Muscle of leg (tissue), 11 donors: Measurements from ENCODE around the gene NMNAT1. TPM values are rescaled to one million over a fixed set of nuclear protein-coding genes. Genes with fewer than 3 reads are reported as not detected.
"Not testable (repeated sequence)": the region's sequence is repeated elsewhere in the genome, so short reads cannot be mapped to it uniquely, and the experiment has no call there.

Experiments used
- DNase-seq: peaks from one replicate; pipeline ENCODE4 v3.0.0; 2013
- H3K27ac ChIP-seq: one replicate; pipeline ENCODE4 v1.5.1; 2013; ENCODE audit warnings: mild to moderate bottlenecking, low read length, control low read depth
- H3K27me3 ChIP-seq: one replicate; pipeline ENCODE4 v1.6.1; 2013; ENCODE audit warnings: low read length; ENCODE audit not compliant: control insufficient read depth, insufficient read depth
- H3K36me3 ChIP-seq: one replicate; pipeline ENCODE4 v1.6.1; 2013; ENCODE audit warnings: low read length; ENCODE audit not compliant: control insufficient read depth, insufficient read depth
- H3K4me1 ChIP-seq: one replicate; pipeline ENCODE4 v1.6.1; 2013; ENCODE audit warnings: low read length; ENCODE audit not compliant: control insufficient read depth, insufficient read depth
- H3K4me3 ChIP-seq: one replicate; pipeline ENCODE4 v1.5.1; 2013; ENCODE audit warnings: low read length, control low read depth
- H3K9me3 ChIP-seq: replicated peaks from 2 replicates; pipeline ENCODE4 v1.6.1; 2013; ENCODE audit warnings: low read depth, low read length; ENCODE audit not compliant: control insufficient read depth
- WGBS: methylation state at CpG from one replicate; pipeline ENCODE4 v1.1.5; 2013; ENCODE audit warnings: missing lambda C conversion rate; ENCODE audit not compliant: insufficient coverage; 5-methylcytosine and 5-hydroxymethylcytosine counted together
- polyA plus RNA-seq, 8 donors: library from polyadenylated mRNA; unstranded; fragments of 120-200 nt; gene quantifications; one replicate each; pipeline versions ENCODE4 v1.2.1 to v1.2.3, GENCODE V29; 2013; ENCODE audit warnings: inconsistent platforms in 1 of 8, low replicate concordance in 1 of 8; ENCODE audit not compliant: insufficient read length in 8 of 8, insufficient read depth in 1 of 8
- total RNA-seq: library from RNA; stranded (reverse); fragments of 120-200 nt; gene quantifications from one replicate; pipeline ENCODE4 v1.2.4, GENCODE V29; 2013

NMNAT1 gene
- total and polyA plus RNA-seq, 9 donors: 10.8 to 13.2 (median 12.4) TPM

GRCh38 chr1:10014016-10014415, 70.7 kb downstream of the NMNAT1 start:
- H3K4me1 ChIP-seq: peaks cover 3% of the 10 kb centered on the region
- WGBS: 100% methylated on average over 1 of the region's 5 CpGs
- no peak overlapping the region for H3K27ac ChIP-seq
- H3K9me3 ChIP-seq: no peaks in the 10 kb centered on the region
- H3K27me3 ChIP-seq: no peaks in the 10 kb centered on the region
- DNase-seq: no peak
- no peak overlapping the region for H3K4me3 ChIP-seq
- no peaks in the 10 kb centered on the region for H3K36me3 ChIP-seq

GRCh38 chr1:10019561-10019960, 76.3 kb downstream of the NMNAT1 start:
- H3K36me3 ChIP-seq: no peaks in the 10 kb centered on the region
- DNase-seq: no peak
- H3K27me3 ChIP-seq: no peaks in the 10 kb centered on the region
- no peak overlapping the region for H3K27ac ChIP-seq
- peaks cover 3% of the 10 kb centered on the region for H3K4me1 ChIP-seq
- no peaks in the 10 kb centered on the region for H3K9me3 ChIP-seq
- H3K4me3 ChIP-seq: no peak overlapping the region

- DNase-seq: no peak
- no CpG with 5 or more reads among the region's 3 CpGs for WGBS
- no peaks in the 10 kb centered on the region for H3K9me3 ChIP-seq
- H3K27ac ChIP-seq: no peak overlapping the region
- H3K27me3 ChIP-seq: no peaks in the 10 kb centered on the region
- H3K36me3 ChIP-seq: no peaks in the 10 kb centered on the region
- H3K4me1 ChIP-seq: peaks cover 3% of the 10 kb centered on the region
- H3K4me3 ChIP-seq: no peak overlapping the region
These were observed 76.8 kb downstream of the NMNAT1 start for GRCh38 chr1:10020086-10020485.

- WGBS: no CpG with 5 or more reads among the region's 2 CpGs
- H3K4me3 ChIP-seq, H3K27ac ChIP-seq, H3K36me3 ChIP-seq, H3K4me1 ChIP-seq, H3K9me3 ChIP-seq, H3K27me3 ChIP-seq, DNase-seq: not testable (repeated sequence)
These were observed 77.4 kb downstream of the NMNAT1 start for GRCh38 chr1:10020678-10021077.

- no CpG with 5 or more reads among the region's 4 CpGs for WGBS
- not testable (repeated sequence) for H3K27me3 ChIP-seq, DNase-seq
These were observed 78.7 kb downstream of the NMNAT1 start for GRCh38 chr1:10021992-10022391.

GRCh38 chr1:10022656-10023055, 79.4 kb downstream of the NMNAT1 start:
- Histone ChIP-seq H3K27me3 (no peaks in the 10 kb centered on the region), H3K4me3 (no peak overlapping the region), H3K9me3 (no peaks in the 10 kb centered on the region), H3K27ac (no peak overlapping the region), H3K4me1 (no peaks in the 10 kb centered on the region), H3K36me3 (no peaks in the 10 kb centered on the region)
- 100% methylated on average over 2 of the region's 7 CpGs for WGBS
- no peak for DNase-seq

More at GRCh38 chr1:10021992-10022391, 78.7 kb downstream of the NMNAT1 start:
- H3K4me1 ChIP-seq, H3K4me3 ChIP-seq, H3K36me3 ChIP-seq, H3K27ac ChIP-seq, H3K9me3 ChIP-seq: not testable (repeated sequence)

GRCh38 chr1:10025354-10025753, 82.1 kb downstream of the NMNAT1 start:
- H3K27ac ChIP-seq: no peak overlapping the region
- no peaks in the 10 kb centered on the region for H3K27me3 ChIP-seq
- H3K36me3 ChIP-seq: no peaks in the 10 kb centered on the region
- H3K9me3 ChIP-seq: no peaks in the 10 kb centered on the region
- no peaks in the 10 kb centered on the region for H3K4me1 ChIP-seq
- H3K4me3 ChIP-seq: no peak overlapping the region
- no CpG with 5 or more reads among the region's 2 CpGs for WGBS
- DNase-seq: no peak

GRCh38 chr1:10027027-10027426, 83.8 kb downstream of the NMNAT1 start:
- no peaks in the 10 kb centered on the region for H3K36me3 ChIP-seq
- H3K4me1 ChIP-seq: peaks cover under 1% of the 10 kb centered on the region
- no peaks in the 10 kb centered on the region for H3K9me3 ChIP-seq
- H3K4me3 ChIP-seq: no peak overlapping the region
- H3K27me3 ChIP-seq: no peaks in the 10 kb centered on the region
- H3K27ac ChIP-seq: no peak overlapping the region
- no peak for DNase-seq

- not testable (repeated sequence) for H3K4me3 ChIP-seq, H3K9me3 ChIP-seq, DNase-seq, H3K27ac ChIP-seq, H3K36me3 ChIP-seq, H3K4me1 ChIP-seq, H3K27me3 ChIP-seq
- WGBS: 81% methylated on average over 14 of the region's 24 CpGs
These were observed 85.8 kb downstream of the NMNAT1 start for GRCh38 chr1:10028956-10029500.

GRCh38 chr1:10031461-10031860, 88.2 kb downstream of the NMNAT1 start:
- Histone ChIP-seq H3K4me3 (no peak overlapping the region), H3K36me3 (no peaks in the 10 kb centered on the region), H3K4me1 (peaks cover 5% of the 10 kb centered on the region), H3K27me3 (no peaks in the 10 kb centered on the region), H3K27ac (no peak overlapping the region), H3K9me3 (no peaks in the 10 kb centered on the region)
- DNase-seq: peak; percentile 10
- WGBS: no CpG with 5 or more reads among the region's 3 CpGs
